Measurements from ENCODE around the gene FCN1. TPM values are rescaled to one million over a fixed set of nuclear protein-coding genes. Genes with fewer than 3 reads are reported as not detected.

FCN1 gene
- polyA plus RNA-seq, 1 of the 3 experiments (the other 2 are of a cell fraction) = not detected

DNA sequence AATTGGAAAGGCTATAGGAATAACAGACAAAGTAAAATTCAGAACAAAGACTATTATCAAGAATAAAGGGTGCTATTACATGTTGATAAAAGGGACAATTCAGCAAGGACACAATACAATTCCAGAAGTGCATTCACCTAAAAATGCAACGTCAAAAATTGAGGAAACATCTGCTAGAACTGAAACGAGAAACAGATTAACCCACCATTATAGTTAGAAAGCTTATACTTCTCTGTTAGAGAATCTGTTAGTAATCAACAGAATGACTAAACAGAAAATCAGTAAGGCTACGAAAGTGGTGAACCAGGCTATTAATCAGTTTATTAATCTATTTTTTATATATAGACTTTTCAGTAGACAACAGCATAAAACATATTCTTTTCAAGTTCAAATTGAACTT lies 14.8 kb downstream of the FCN1 start:
- TF ChIP-seq USF2 (IDR thresholded peaks at IDR 0.05; ENCODE audit: borderline replicate concordance, low read depth, low read length) (no peak), EP300 (IDR thresholded peaks at IDR 0.05; ENCODE audit: borderline replicate concordance in 1 of 2, low read depth in 1 of 2, low read length in 1 of 2) (no peak), RXRA (IDR thresholded peaks at IDR 0.05; ENCODE audit: borderline replicate concordance, low read depth) (no peak)
- Histone ChIP-seq H3K9ac (no peak overlapping the region), H3K9me3 (no peaks in the 10 kb centered on the region), H3F3A (replicated peaks; ENCODE audit: insufficient read depth) (no peaks in the 10 kb centered on the region), H3K27me3 (ENCODE audit: insufficient read depth) (no peaks in the 10 kb centered on the region), H3K4me1 (ENCODE audit: control insufficient read depth in 1 of 2, insufficient read depth in 2 of 2, low read depth in 1 of 2, low read length in 1 of 2) (no peaks in the 10 kb centered on the region), H3K4me3 (ENCODE audit: low read depth in 2 of 2, low read length in 1 of 2) (no peak overlapping the region), H3K36me3 (replicated peaks in 1 of 2; ENCODE audit: control insufficient read depth in 1 of 2, insufficient read depth in 2 of 2, low read length in 1 of 2) (no peaks in the 10 kb centered on the region), H2AFZ (ENCODE audit: low read depth) (no peak overlapping the region), H3K27ac (ENCODE audit: low read depth in 2 of 2, low read length in 1 of 2) (no peak overlapping the region), H3K9me2 (no peaks in the 10 kb centered on the region), H4K20me1 (ENCODE audit: insufficient read depth) (no peaks in the 10 kb centered on the region), H3K79me2 (ENCODE audit: insufficient read depth) (no peaks in the 10 kb centered on the region), H3K4me2 (no peak overlapping the region)
- ChIA-PET POLR2A (no interaction called here), CTCF (no interaction called here)
- WGBS (ENCODE audit: low lambda C conversion rate) = 6% methylated on average over 3 of the region's 3 CpGs
- no peak for DNase-seq

DNA sequence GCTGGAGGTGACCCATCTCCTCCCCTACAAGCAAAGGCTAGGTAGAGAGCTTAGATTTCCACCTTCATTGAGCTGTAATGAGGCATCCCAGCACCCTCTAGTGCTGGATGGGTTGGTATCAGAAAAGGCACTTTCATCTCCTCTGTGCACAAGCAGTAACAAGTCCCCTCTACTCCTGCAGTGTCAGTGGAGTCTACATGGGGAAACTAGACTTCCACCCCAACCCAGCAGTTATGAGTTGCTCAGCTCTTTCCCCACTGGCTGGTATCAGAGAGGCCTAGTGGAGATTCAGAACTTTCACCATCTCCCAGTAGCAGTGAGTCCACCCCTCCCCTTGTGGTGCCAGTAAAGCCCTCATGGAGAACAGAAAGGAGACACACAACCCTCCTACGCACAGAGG lies 17.9 kb downstream of the FCN1 start:
- TF ChIP-seq EP300 (IDR thresholded peaks at IDR 0.05; ENCODE audit: borderline replicate concordance in 1 of 2, low read depth in 1 of 2, low read length in 1 of 2) (no peak), TAF1 (IDR thresholded peaks at IDR 0.05; ENCODE audit: borderline replicate concordance, low read depth, low read length) (no peak), POLR2AphosphoS5 (IDR thresholded peaks at IDR 0.05; ENCODE audit: low read depth, low read length) (no peak), CHD2 (IDR thresholded peaks at IDR 0.05; ENCODE audit: low read length, partially characterized antibody) (no peak), MEF2A (IDR thresholded peaks at IDR 0.05; ENCODE audit: borderline replicate concordance, low read depth) (no peak), EZH2phosphoT487 (IDR thresholded peaks at IDR 0.05; ENCODE audit: borderline replicate concordance, low read depth) (no peak), FOXJ3 (CRISPR knock-in tag; IDR thresholded peaks at IDR 0.05) (no peak), FOSL2 (IDR thresholded peaks at IDR 0.05; ENCODE audit: borderline replicate concordance, low read depth) (no peak), TEAD4 (IDR thresholded peaks at IDR 0.05; ENCODE audit: borderline replicate concordance, insufficient read depth) (no peak), NFIC (IDR thresholded peaks at IDR 0.05; ENCODE audit: borderline replicate concordance) (no peak), RCOR1 (IDR thresholded peaks at IDR 0.05; ENCODE audit: low read length) (no peak), RFX5 (IDR thresholded peaks at IDR 0.05; ENCODE audit: low read length) (no peak), MXI1 (IDR thresholded peaks at IDR 0.05; ENCODE audit: low read depth, low read length) (no peak), ELF1 (IDR thresholded peaks at IDR 0.05) (no peak), RAD21 (IDR thresholded peaks at IDR 0.05; ENCODE audit: low read length) (no peak)
- TF ChIP-seq, protein P1, sequence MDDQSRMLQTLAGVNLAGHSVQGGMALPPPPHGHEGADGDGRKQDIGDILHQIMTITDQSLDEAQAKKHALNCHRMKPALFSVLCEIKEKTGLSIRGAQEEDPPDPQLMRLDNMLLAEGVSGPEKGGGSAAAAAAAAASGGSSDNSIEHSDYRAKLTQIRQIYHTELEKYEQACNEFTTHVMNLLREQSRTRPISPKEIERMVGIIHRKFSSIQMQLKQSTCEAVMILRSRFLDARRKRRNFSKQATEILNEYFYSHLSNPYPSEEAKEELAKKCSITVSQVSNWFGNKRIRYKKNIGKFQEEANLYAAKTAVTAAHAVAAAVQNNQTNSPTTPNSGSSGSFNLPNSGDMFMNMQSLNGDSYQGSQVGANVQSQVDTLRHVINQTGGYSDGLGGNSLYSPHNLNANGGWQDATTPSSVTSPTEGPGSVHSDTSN (IDR thresholded peaks at IDR 0.05) = no peak
- TF ChIP-seq, protein P2, sequence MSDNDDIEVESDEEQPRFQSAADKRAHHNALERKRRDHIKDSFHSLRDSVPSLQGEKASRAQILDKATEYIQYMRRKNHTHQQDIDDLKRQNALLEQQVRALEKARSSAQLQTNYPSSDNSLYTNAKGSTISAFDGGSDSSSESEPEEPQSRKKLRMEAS (IDR thresholded peaks at IDR 0.05; ENCODE audit: low read depth) = no peak
- TF ChIP-seq, protein P3, sequence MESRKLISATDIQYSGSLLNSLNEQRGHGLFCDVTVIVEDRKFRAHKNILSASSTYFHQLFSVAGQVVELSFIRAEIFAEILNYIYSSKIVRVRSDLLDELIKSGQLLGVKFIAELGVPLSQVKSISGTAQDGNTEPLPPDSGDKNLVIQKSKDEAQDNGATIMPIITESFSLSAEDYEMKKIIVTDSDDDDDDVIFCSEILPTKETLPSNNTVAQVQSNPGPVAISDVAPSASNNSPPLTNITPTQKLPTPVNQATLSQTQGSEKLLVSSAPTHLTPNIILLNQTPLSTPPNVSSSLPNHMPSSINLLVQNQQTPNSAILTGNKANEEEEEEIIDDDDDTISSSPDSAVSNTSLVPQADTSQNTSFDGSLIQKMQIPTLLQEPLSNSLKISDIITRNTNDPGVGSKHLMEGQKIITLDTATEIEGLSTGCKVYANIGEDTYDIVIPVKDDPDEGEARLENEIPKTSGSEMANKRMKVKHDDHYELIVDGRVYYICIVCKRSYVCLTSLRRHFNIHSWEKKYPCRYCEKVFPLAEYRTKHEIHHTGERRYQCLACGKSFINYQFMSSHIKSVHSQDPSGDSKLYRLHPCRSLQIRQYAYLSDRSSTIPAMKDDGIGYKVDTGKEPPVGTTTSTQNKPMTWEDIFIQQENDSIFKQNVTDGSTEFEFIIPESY (IDR thresholded peaks at IDR 0.05; ENCODE audit: borderline replicate concordance, low read depth) = no peak
- POLR2A ChIA-PET = no interaction called here
- no peak overlapping the region for H3K4me3 ChIP-seq (ENCODE audit: low read depth in 2 of 2, low read length in 1 of 2)
- H3K79me2 ChIP-seq (ENCODE audit: insufficient read depth) = no peaks in the 10 kb centered on the region
- no peaks in the 10 kb centered on the region for H3K9me3 ChIP-seq
- H4K20me1 ChIP-seq (ENCODE audit: insufficient read depth) = 0 out of 2 replicates have a peak, but pooled peaks cover 4% of the 10 kb centered on the region
- H3K9ac ChIP-seq = no peak overlapping the region
- no peaks in the 10 kb centered on the region for H3F3A ChIP-seq (replicated peaks; ENCODE audit: insufficient read depth)
- no peak overlapping the region for H3K4me2 ChIP-seq
- CTCF ChIA-PET = no interaction called here
- no peak overlapping the region for H3K27ac ChIP-seq (ENCODE audit: low read depth in 2 of 2, low read length in 1 of 2)
- no peak for DNase-seq
- peaks cover 0 to 9% of the 10 kb centered on the region in 2 experiments; a peak in 2 of 4 replicates for H3K4me1 ChIP-seq (ENCODE audit: control insufficient read depth in 1 of 2, insufficient read depth in 2 of 2, low read depth in 1 of 2, low read length in 1 of 2)
- no peaks in the 10 kb centered on the region for H3K27me3 ChIP-seq (ENCODE audit: insufficient read depth)
- H3K9me2 ChIP-seq = no peaks in the 10 kb centered on the region
- no peaks in the 10 kb centered on the region for H3K36me3 ChIP-seq (replicated peaks in 1 of 2; ENCODE audit: control insufficient read depth in 1 of 2, insufficient read depth in 2 of 2, low read length in 1 of 2)
- H2AFZ ChIP-seq (ENCODE audit: low read depth) = no peak overlapping the region
- 5% methylated on average over 1 of the region's 1 CpG for WGBS (ENCODE audit: low lambda C conversion rate)

Data from SK-N-SH (cell line).